Measurements from ENCODE around the gene DGKI.

DNA sequence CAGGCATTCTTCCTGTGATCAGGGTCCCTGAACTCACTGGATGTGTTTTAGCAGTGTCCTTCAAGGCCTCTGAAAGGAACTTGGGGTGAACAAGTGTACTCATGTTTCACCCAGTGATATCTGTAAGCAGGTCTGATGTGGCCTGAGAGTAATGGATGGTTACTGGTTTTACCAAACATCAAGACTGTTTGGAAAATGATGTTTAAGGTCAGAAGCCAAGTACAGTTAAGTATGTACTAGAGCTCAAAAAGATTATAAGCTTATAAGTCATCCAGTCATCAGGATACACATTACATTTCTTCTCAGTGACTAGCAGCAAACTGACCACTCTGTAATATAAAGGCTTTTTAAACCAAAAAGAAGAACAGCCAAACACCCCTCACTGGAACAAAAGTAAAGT lies 423.5 kb downstream of the DGKI start:
- TF ChIP-seq, protein P1, sequence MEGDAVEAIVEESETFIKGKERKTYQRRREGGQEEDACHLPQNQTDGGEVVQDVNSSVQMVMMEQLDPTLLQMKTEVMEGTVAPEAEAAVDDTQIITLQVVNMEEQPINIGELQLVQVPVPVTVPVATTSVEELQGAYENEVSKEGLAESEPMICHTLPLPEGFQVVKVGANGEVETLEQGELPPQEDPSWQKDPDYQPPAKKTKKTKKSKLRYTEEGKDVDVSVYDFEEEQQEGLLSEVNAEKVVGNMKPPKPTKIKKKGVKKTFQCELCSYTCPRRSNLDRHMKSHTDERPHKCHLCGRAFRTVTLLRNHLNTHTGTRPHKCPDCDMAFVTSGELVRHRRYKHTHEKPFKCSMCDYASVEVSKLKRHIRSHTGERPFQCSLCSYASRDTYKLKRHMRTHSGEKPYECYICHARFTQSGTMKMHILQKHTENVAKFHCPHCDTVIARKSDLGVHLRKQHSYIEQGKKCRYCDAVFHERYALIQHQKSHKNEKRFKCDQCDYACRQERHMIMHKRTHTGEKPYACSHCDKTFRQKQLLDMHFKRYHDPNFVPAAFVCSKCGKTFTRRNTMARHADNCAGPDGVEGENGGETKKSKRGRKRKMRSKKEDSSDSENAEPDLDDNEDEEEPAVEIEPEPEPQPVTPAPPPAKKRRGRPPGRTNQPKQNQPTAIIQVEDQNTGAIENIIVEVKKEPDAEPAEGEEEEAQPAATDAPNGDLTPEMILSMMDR (IDR thresholded peaks at IDR 0.05; ENCODE audit: low read depth, low read length) = no peak
- TF ChIP-seq EZH2phosphoT487 (IDR thresholded peaks at IDR 0.05; ENCODE audit: low read depth) = no peak
